C4-2B (cell line): ENCODE results near the gene DNAAF1.

Experiments
- ZFX ChIP-seq: fragments of 450-650 bp; IDR thresholded peaks from 2 replicates; pipeline ENCODE4 v1.6.1; 2017
- TF ChIP-seq, protein P1 (sequence below): fragments of 450-650 bp; conservative IDR thresholded peaks from 2 replicates; pipeline ENCODE4 v1.5.1; 2017; ENCODE audit warnings: mild to moderate bottlenecking

DNA sequence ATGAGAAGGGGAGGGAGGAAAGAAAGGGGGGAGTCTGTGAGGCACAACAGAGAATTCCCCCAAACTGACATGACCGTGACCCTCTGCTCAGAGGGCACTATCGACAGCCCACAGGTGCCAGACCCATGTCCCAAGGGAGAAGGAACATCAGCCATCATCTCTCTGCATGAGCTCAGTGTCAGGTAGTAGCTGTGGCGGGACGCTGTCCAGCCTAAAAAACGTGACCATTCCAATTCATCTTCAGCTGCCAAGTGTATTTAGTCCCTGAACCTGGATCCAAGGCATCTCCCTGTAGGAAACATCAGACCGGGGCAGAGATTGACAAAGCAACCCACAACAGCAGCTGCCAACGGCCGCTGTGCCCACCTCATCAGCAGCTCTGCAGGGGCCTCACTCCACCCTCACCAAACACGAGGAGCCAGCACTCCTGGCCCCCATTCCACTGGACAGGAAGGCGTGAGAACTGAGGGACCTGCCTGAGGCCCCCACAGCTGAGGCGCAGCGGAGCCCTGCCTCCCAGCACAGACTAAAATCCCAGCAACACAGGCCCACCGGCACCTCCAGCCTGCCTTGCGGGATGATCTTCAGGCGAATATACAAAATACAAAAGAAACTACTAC, 33.1 kb downstream of the DNAAF1 start:
- TF ChIP-seq, protein P1, sequence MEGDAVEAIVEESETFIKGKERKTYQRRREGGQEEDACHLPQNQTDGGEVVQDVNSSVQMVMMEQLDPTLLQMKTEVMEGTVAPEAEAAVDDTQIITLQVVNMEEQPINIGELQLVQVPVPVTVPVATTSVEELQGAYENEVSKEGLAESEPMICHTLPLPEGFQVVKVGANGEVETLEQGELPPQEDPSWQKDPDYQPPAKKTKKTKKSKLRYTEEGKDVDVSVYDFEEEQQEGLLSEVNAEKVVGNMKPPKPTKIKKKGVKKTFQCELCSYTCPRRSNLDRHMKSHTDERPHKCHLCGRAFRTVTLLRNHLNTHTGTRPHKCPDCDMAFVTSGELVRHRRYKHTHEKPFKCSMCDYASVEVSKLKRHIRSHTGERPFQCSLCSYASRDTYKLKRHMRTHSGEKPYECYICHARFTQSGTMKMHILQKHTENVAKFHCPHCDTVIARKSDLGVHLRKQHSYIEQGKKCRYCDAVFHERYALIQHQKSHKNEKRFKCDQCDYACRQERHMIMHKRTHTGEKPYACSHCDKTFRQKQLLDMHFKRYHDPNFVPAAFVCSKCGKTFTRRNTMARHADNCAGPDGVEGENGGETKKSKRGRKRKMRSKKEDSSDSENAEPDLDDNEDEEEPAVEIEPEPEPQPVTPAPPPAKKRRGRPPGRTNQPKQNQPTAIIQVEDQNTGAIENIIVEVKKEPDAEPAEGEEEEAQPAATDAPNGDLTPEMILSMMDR: no peak
- TF ChIP-seq ZFX: no peak
